IMR-90 (cell line): ENCODE data around the gene CTCFL. TPM values are rescaled to one million over a fixed set of nuclear protein-coding genes. Genes with fewer than 3 reads are reported as not detected.

ENCODE experiments used
- ATAC-seq: fragments of 200-7000 bp; cut with Tn5 transposase; 2 replicates; pipeline ENCODE4 v1.9.1; 2020; ENCODE audit warnings: low read depth, mild to moderate bottlenecking, moderate library complexity
- BruUV-seq: library from RNA; stranded (reverse); fragments of 400-500 nt; replicated peaks from 2 replicates; lab custom pipeline; 2021; lab: Mats Ljungman, UMichigan
- CTCF ChIA-PET: fragments of 300-600 bp; formaldehyde crosslinking; extraction: SDS; loops from one replicate; lab custom pipeline; 2021; ENCODE audit warnings: antibody characterized with exemption; lab: Yijun Ruan, JAX
- POLR2A ChIA-PET: fragments of 300-600 bp; sonication (Branson Sonifier 250); formaldehyde crosslinking; loops from one replicate; lab custom pipeline; 2022; ENCODE audit warnings: antibody characterized with exemption; ENCODE audit not compliant: unreplicated experiment; lab: Charles Lee
- DNase-seq: peaks from one replicate; pipeline ENCODE4 v3.0.0; 2013
- H2AFZ ChIP-seq: replicated peaks from 2 replicates; pipeline ENCODE3; 2013; ENCODE audit warnings: low read length, mild to moderate bottlenecking; ENCODE audit not compliant: poor library complexity
- H2AK5ac ChIP-seq: 2 replicates; pipeline ENCODE4 v1.6.1; 2013; ENCODE audit warnings: low read depth, low read length, inconsistent platforms
- H2AK9ac ChIP-seq: replicated peaks from 2 replicates; pipeline ENCODE3; 2013; ENCODE audit warnings: mild to moderate bottlenecking, low read depth, low read length, moderate library complexity; ENCODE audit not compliant: poor library complexity
- H2BK120ac ChIP-seq: 2 replicates; pipeline ENCODE4 v1.6.1; 2013; ENCODE audit warnings: low read depth, low read length, inconsistent platforms
- H2BK15ac ChIP-seq: 3 replicates; pipeline ENCODE4 v1.6.1; 2013; ENCODE audit warnings: low read depth, low read length, inconsistent platforms
- H2BK20ac ChIP-seq: 2 replicates; pipeline ENCODE4 v1.6.1; 2013; ENCODE audit warnings: low read depth, mild to moderate bottlenecking, inconsistent platforms, low read length, moderate library complexity
- H2BK5ac ChIP-seq: 2 replicates; pipeline ENCODE4 v1.6.1; 2013; ENCODE audit warnings: mild to moderate bottlenecking, low read depth, low read length, inconsistent platforms; ENCODE audit not compliant: poor library complexity, severe bottlenecking
- H3K14ac ChIP-seq: replicated peaks from 2 replicates; pipeline ENCODE4 v1.6.1; 2013; ENCODE audit warnings: low read depth, low read length, inconsistent platforms
- H3K18ac ChIP-seq: 2 replicates; pipeline ENCODE4 v1.6.1; 2013; ENCODE audit warnings: low read depth, low read length, control low read depth
- H3K23ac ChIP-seq: 2 replicates; pipeline ENCODE4 v1.6.1; 2013; ENCODE audit warnings: low read depth, low read length, inconsistent platforms
- H3K27ac ChIP-seq: 2 replicates; pipeline ENCODE4 v1.5.1; 2013; ENCODE audit warnings: mild to moderate bottlenecking, control low read depth, low read length; ENCODE audit not compliant: insufficient read depth
- H3K27me3 ChIP-seq: 2 replicates; pipeline ENCODE4 v1.6.1; 2013; ENCODE audit warnings: low read length; ENCODE audit not compliant: control insufficient read depth, insufficient read depth
- H3K36me3 ChIP-seq: 2 replicates; pipeline ENCODE4 v1.6.1; 2013; ENCODE audit warnings: low read length, mixed read lengths; ENCODE audit not compliant: control insufficient read depth, insufficient read depth
- H3K4ac ChIP-seq: 2 replicates; pipeline ENCODE4 v1.6.1; 2013; ENCODE audit warnings: low read depth, low read length, inconsistent platforms
- H3K4me1 ChIP-seq: 2 replicates; pipeline ENCODE4 v1.6.1; 2013; ENCODE audit warnings: low read length, mixed read lengths; ENCODE audit not compliant: control insufficient read depth, insufficient read depth
- H3K4me2 ChIP-seq: 2 replicates; pipeline ENCODE4 v1.6.1; 2013; ENCODE audit warnings: low read depth, mild to moderate bottlenecking, control low read depth, low read length, moderate library complexity
- H3K4me3 ChIP-seq: 2 replicates; pipeline ENCODE4 v1.5.1; 2013; ENCODE audit warnings: low read depth, mild to moderate bottlenecking, control low read depth, low read length, moderate library complexity; ENCODE audit not compliant: insufficient read depth
- H3K56ac ChIP-seq: 2 replicates; pipeline ENCODE4 v1.6.1; 2013; ENCODE audit warnings: low read length, inconsistent platforms; ENCODE audit not compliant: insufficient read depth; ENCODE audit errors: extremely low read depth
- H3K79me1 ChIP-seq, 2 experiments: 2 replicates each; pipeline ENCODE4 v1.6.1; 2013; ENCODE audit warnings: low read length in 2 of 2, inconsistent platforms in 1 of 2, low read depth in 1 of 2
- H3K9ac ChIP-seq: 2 replicates; pipeline ENCODE4 v1.6.1; 2013; ENCODE audit warnings: low read depth, low read length, control low read depth
- H3K9me1 ChIP-seq: 2 replicates; pipeline ENCODE4 v1.6.1; 2013; ENCODE audit warnings: low read length, inconsistent platforms; ENCODE audit not compliant: insufficient read depth
- H3K9me3 ChIP-seq: 2 replicates; pipeline ENCODE4 v1.6.1; 2013; ENCODE audit warnings: low read length; ENCODE audit not compliant: control insufficient read depth, insufficient read depth
- H4K20me1 ChIP-seq: 2 replicates; pipeline ENCODE4 v1.6.1; 2013; ENCODE audit warnings: low read length, inconsistent platforms; ENCODE audit not compliant: insufficient read depth
- H4K5ac ChIP-seq: 2 replicates; pipeline ENCODE4 v1.6.1; 2013; ENCODE audit warnings: mild to moderate bottlenecking, low read depth, low read length, control low read depth
- H4K8ac ChIP-seq, 2 experiments: 2 replicates each; pipeline ENCODE4 v1.6.1; 2013; ENCODE audit warnings: low read depth in 2 of 2, low read length in 2 of 2, control low read depth in 1 of 2, inconsistent platforms in 1 of 2
- H4K91ac ChIP-seq: 2 replicates; pipeline ENCODE4 v1.6.1; 2013; ENCODE audit warnings: low read depth, low read length, inconsistent platforms; ENCODE audit not compliant: insufficient read depth
- BHLHE40 ChIP-seq: fragments of 150-350 bp; IDR thresholded peaks from 2 replicates; pipeline ENCODE4 v1.6.1; 2016; ENCODE audit warnings: mild to moderate bottlenecking, low read depth, low read length
- CEBPB ChIP-seq: IDR thresholded peaks from 2 replicates; pipeline ENCODE4 v1.6.1; 2012; ENCODE audit warnings: low read depth, low read length, improper control_type of control experiment
- CHD1 ChIP-seq: IDR thresholded peaks from 2 replicates; pipeline ENCODE4 v1.6.1; 2012; ENCODE audit warnings: low read depth, low read length, improper control_type of control experiment
- CTCF ChIP-seq: conservative IDR thresholded peaks from 2 replicates; pipeline ENCODE4 v1.5.1; 2012; ENCODE audit warnings: mild to moderate bottlenecking, low read depth, low read length, improper control_type of control experiment
- FOS ChIP-seq: fragments of 150-350 bp; IDR thresholded peaks from 2 replicates; pipeline ENCODE4 v1.6.1; 2016; ENCODE audit warnings: low read depth, low read length
- MAFK ChIP-seq: IDR thresholded peaks from 2 replicates; pipeline ENCODE4 v1.6.1; 2012; ENCODE audit warnings: low read depth, low read length, improper control_type of control experiment
- MAZ ChIP-seq: IDR thresholded peaks from 2 replicates; pipeline ENCODE4 v1.6.1; 2012; ENCODE audit warnings: low read depth, mild to moderate bottlenecking, low read length, improper control_type of control experiment, moderate library complexity, borderline replicate concordance
- MXI1 ChIP-seq: IDR thresholded peaks from 2 replicates; pipeline ENCODE4 v1.6.1; 2012; ENCODE audit warnings: low read depth, mild to moderate bottlenecking, low read length, moderate library complexity, borderline replicate concordance
- NFE2L2 ChIP-seq: fragments of 150-350 bp; IDR thresholded peaks from 2 replicates; pipeline ENCODE4 v1.6.1; 2016; ENCODE audit warnings: low read depth, mild to moderate bottlenecking, low read length
- POLR2A ChIP-seq: IDR thresholded peaks from 2 replicates; pipeline ENCODE4 v1.6.1; 2012; ENCODE audit warnings: mild to moderate bottlenecking, low read depth, low read length
- RAD21 ChIP-seq: IDR thresholded peaks from 2 replicates; pipeline ENCODE4 v1.6.1; 2012; ENCODE audit warnings: low read length, improper control_type of control experiment
- RCOR1 ChIP-seq: IDR thresholded peaks from 2 replicates; pipeline ENCODE4 v1.6.1; 2012; ENCODE audit warnings: mild to moderate bottlenecking, low read length, improper control_type of control experiment; ENCODE audit not compliant: insufficient replicate concordance
- RFX5 ChIP-seq: IDR thresholded peaks from 2 replicates; pipeline ENCODE4 v1.8.0; 2012; ENCODE audit warnings: low read depth, mild to moderate bottlenecking, low read length, moderate library complexity
- SMC3 ChIP-seq: fragments of 150-350 bp; IDR thresholded peaks from 2 replicates; pipeline ENCODE4 v1.6.1; 2016; ENCODE audit warnings: low read depth, mild to moderate bottlenecking, antibody characterized with exemption, low read length, moderate library complexity
- WGBS, 2 experiments: methylation state at CpG; one replicate each; pipeline versions ENCODE4 v1.1.5 to v1.1.7; 2013; ENCODE audit warnings: missing lambda C conversion rate in 2 of 2; ENCODE audit not compliant: insufficient read length in 1 of 2; ENCODE audit errors: extremely low coverage in 2 of 2; 5-methylcytosine and 5-hydroxymethylcytosine counted together
- dilution Hi-C: fragments of 300-500 bp; cut with HindIII; formaldehyde crosslinking; loops from one replicate; pipeline ENCODE4 v1.14.3; 2018; ENCODE audit warnings: low sequenced_read_pairs; ENCODE audit not compliant: unreplicated experiment
- in situ Hi-C: fragments of 300-500 bp; cut with MboI; formaldehyde crosslinking; loops from 3 replicates; pipeline ENCODE4 v1.14.3; 2019; ENCODE audit warnings: low sequenced_read_pairs, inconsistent platforms, mixed read lengths
- intact Hi-C: fragments of 100-400 bp; cut with micrococcal nuclease; formaldehyde crosslinking; loops from 2 replicates; pipeline ENCODE4 v1.10.0; 2022
- polyA plus RNA-seq, 3 experiments: library from polyadenylated mRNA; depleted of rRNA; stranded (reverse); fragments of >200 nt; gene quantifications; 2 replicates each; pipeline ENCODE4 v1.2.3, GENCODE V29; 2012; ENCODE audit warnings: low replicate concordance in 1 of 3
- total RNA-seq: library from RNA; depleted of rRNA; stranded (reverse); fragments of >200 nt; gene quantifications from 2 replicates; pipeline ENCODE4 v1.2.3, GENCODE V29; 2012
- TF ChIP-seq, protein P1 (sequence below): fragments of 150-350 bp; IDR thresholded peaks from 2 replicates; pipeline ENCODE4 v1.6.1; 2017; ENCODE audit warnings: mild to moderate bottlenecking, antibody characterized with exemption, low read length, low read depth
- TF ChIP-seq, protein P2 (sequence below): fragments of 150-350 bp; IDR thresholded peaks from 2 replicates; pipeline ENCODE4 v1.6.1; 2016; ENCODE audit warnings: low read depth, mild to moderate bottlenecking, low read length, moderate library complexity, borderline replicate concordance

Gene CTCFL
- total and polyA plus RNA-seq, 2 of the 4 experiments (the other 2 are of a cell fraction), result not detected

GRCh38 chr20:57512432-57512831 is 12.5 kb downstream of the CTCFL start:
- dilution Hi-C loops (no loop called here), intact Hi-C loops (no loop called here), in situ Hi-C loops (loop anchor here (5.0 kb wide), 2 partner anchors 80 to 700 kb away; no protein-coding TSS in a partner anchor)
- Histone ChIP-seq H3K4me1 (no peaks in the 10 kb centered on the region), H3K56ac (no peak overlapping the region), H2BK120ac (no peak overlapping the region), H2AK9ac (no peak overlapping the region), H3K4ac (no peak overlapping the region), H2BK5ac (no peak overlapping the region), H2AFZ (no peak overlapping the region), H3K4me3 (no peak overlapping the region), H3K36me3 (no peaks in the 10 kb centered on the region), H3K27ac (no peak overlapping the region), H3K23ac (no peak overlapping the region), H3K18ac (no peak overlapping the region), H4K20me1 (no peaks in the 10 kb centered on the region), H3K27me3 (peaks cover 14% of the 10 kb centered on the region), H4K5ac (no peak overlapping the region), H3K4me2 (no peak overlapping the region), H2AK5ac (no peak overlapping the region), H3K14ac (no peak overlapping the region), H2BK15ac (no peak overlapping the region), H4K8ac (no peak overlapping the region), H3K9me1 (no peaks in the 10 kb centered on the region), H3K9me3 (no peaks in the 10 kb centered on the region), H4K91ac (no peak overlapping the region), H2BK20ac (no peak overlapping the region), H3K79me1 (no peaks in the 10 kb centered on the region), H3K9ac (no peak overlapping the region)
- ChIA-PET CTCF (interaction anchor here (0.9 kb wide), 1 partner anchor 82 kb away, joined by 5 read pairs; no protein-coding TSS in a partner anchor), POLR2A (no interaction called here)
- WGBS, 2 experiments, result no CpG with 5 or more reads among the region's 5 CpGs
- no peak for TF ChIP-seq MAFK
- TF ChIP-seq SMC3, result no peak
- no peak for TF ChIP-seq CTCF
- no peak for TF ChIP-seq RFX5
- no peak for TF ChIP-seq NFE2L2
- TF ChIP-seq BHLHE40, result no peak
- no peak for TF ChIP-seq MXI1
- no peak for TF ChIP-seq CHD1
- TF ChIP-seq CEBPB, result no peak
- no peak for TF ChIP-seq MAZ
- no peak for TF ChIP-seq RCOR1
- TF ChIP-seq RAD21, result no peak
- no peak for TF ChIP-seq FOS
- TF ChIP-seq, protein P1, sequence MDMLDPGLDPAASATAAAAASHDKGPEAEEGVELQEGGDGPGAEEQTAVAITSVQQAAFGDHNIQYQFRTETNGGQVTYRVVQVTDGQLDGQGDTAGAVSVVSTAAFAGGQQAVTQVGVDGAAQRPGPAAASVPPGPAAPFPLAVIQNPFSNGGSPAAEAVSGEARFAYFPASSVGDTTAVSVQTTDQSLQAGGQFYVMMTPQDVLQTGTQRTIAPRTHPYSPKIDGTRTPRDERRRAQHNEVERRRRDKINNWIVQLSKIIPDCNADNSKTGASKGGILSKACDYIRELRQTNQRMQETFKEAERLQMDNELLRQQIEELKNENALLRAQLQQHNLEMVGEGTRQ, result no peak
- TF ChIP-seq, protein P2, sequence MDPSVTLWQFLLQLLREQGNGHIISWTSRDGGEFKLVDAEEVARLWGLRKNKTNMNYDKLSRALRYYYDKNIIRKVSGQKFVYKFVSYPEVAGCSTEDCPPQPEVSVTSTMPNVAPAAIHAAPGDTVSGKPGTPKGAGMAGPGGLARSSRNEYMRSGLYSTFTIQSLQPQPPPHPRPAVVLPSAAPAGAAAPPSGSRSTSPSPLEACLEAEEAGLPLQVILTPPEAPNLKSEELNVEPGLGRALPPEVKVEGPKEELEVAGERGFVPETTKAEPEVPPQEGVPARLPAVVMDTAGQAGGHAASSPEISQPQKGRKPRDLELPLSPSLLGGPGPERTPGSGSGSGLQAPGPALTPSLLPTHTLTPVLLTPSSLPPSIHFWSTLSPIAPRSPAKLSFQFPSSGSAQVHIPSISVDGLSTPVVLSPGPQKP, result no peak
- TF ChIP-seq POLR2A, result no peak
- no TSS peak for BruUV-seq
- ATAC-seq, result no peak
- DNase-seq, result no peak
